OCI-LY1 (cell line): ENCODE data around the gene CYTH3.

ENCODE experiments used
- CTCF ChIP-seq: fragments of 200-600 bp; sonication (generic), shearing (Covaris generic); IDR thresholded peaks from 2 replicates; pipeline ENCODE4 v1.5.1; 2017; ENCODE audit warnings: mild to moderate bottlenecking, antibody characterized with exemption, low read length, moderate library complexity, mixed read lengths
- EZH2 ChIP-seq: fragments of 200-600 bp; sonication (generic), shearing (Covaris generic); IDR thresholded peaks from 2 replicates; pipeline ENCODE4 v1.8.0; 2017; ENCODE audit warnings: borderline replicate concordance, mixed run types, mild to moderate bottlenecking, antibody characterized with exemption, low read length, moderate library complexity, mixed read lengths

GRCh38 chr7:6261699-6262098 is 10.7 kb downstream of the CYTH3 start:
- TF ChIP-seq CTCF = no peak
- no peak for TF ChIP-seq EZH2
